Esophagus muscularis mucosa (tissue), 4 donors: ENCODE measurements around the gene RIPOR2. TPM values are rescaled to one million over a fixed set of nuclear protein-coding genes. Genes with fewer than 3 reads are reported as not detected.

Experiments
- DNase-seq: peaks from one replicate; pipeline ENCODE4 v3.0.0-alpha.2; 2017; ENCODE audit errors: extremely low spot score
- H3K27ac ChIP-seq, 4 donors: fragments of 200-600 bp; sonication (generic); replicated peaks in 1 of 4; 1 replicate in 3 of 4; 2 replicates in 1 of 4; pipeline ENCODE4 v1.5.1; 2016 to 2019; ENCODE audit warnings: mild to moderate bottlenecking in 1 of 4
- H3K27me3 ChIP-seq, 4 donors: fragments of 200-600 bp; sonication (generic); one replicate each; pipeline versions ENCODE4 v1.5.1 to v1.6.0; 2016 to 2019
- H3K36me3 ChIP-seq, 4 donors: fragments of 200-600 bp; sonication (generic); one replicate each; pipeline ENCODE4 v1.5.1; 2016 to 2019
- H3K4me1 ChIP-seq, 4 donors: fragments of 200-600 bp; sonication (generic); one replicate each; pipeline ENCODE4 v1.5.1; 2016 to 2019
- H3K4me3 ChIP-seq, 4 donors: fragments of 200-600 bp; sonication (generic); 1 replicate in 2 of 4; 2 replicates in 2 of 4; pipeline ENCODE4 v1.5.1; 2016 to 2019; ENCODE audit warnings: mild to moderate bottlenecking in 4 of 4, moderate library complexity in 1 of 4
- H3K9me3 ChIP-seq, 4 donors: fragments of 200-600 bp; sonication (generic); 1 replicate in 3 of 4; 2 replicates in 1 of 4; pipeline ENCODE4 v1.5.1; 2016 to 2019
- CTCF ChIP-seq, 3 experiments: fragments of 200-600 bp in 2 of 3; fragments of 450-650 bp in 1 of 3; sonication (generic) in 2 of 3; IDR thresholded peaks; one replicate each; pipeline ENCODE4 v1.5.1; 2017 to 2019; ENCODE audit warnings: antibody characterized with exemption in 3 of 3, mild to moderate bottlenecking in 2 of 3, moderate library complexity in 1 of 3
- EP300 ChIP-seq: sonication (generic); formaldehyde crosslinking; IDR thresholded peaks from one replicate; pipeline ENCODE4 v1.6.1; 2017; ENCODE audit warnings: antibody characterized with exemption
- POLR2A ChIP-seq: fragments of 450-650 bp; IDR thresholded peaks from one replicate; pipeline ENCODE4 v1.6.1; 2017; ENCODE audit warnings: antibody characterized with exemption, moderate library complexity, mild to moderate bottlenecking, low read depth
- POLR2AphosphoS5 ChIP-seq, 2 donors: sonication (generic); formaldehyde crosslinking; IDR thresholded peaks; one replicate each; pipeline ENCODE4 v1.6.1; 2017; ENCODE audit warnings: antibody characterized with exemption in 2 of 2
- WGBS: methylation state at CpG from one replicate; pipeline ENCODE4 v1.1.5; 2018; 5-methylcytosine and 5-hydroxymethylcytosine counted together
- intact Hi-C: fragments of 100-400 bp; cut with DNase I; formaldehyde crosslinking; loops from one replicate; pipeline ENCODE4 v1.15.1; 2023
- total RNA-seq, 4 donors: library from RNA; depleted of rRNA; stranded (reverse); fragments of >200 nt; gene quantifications; one replicate each; pipeline versions ENCODE4 v1.1.0 to v1.2.1, GENCODE V29; 2016

Gene RIPOR2
- total RNA-seq, 4 donors from 2014 or later, result 2.6 to 14.4 (median 5.1) TPM

- Histone ChIP-seq H3K27ac (no peak overlapping the region), H3K9me3 (no peaks in the 10 kb centered on the region), H3K36me3 (peaks cover 0 to 29% (median 0%) of the 10 kb centered on the region in 4 donors), H3K27me3 (no peaks in the 10 kb centered on the region), H3K4me3 (no peak overlapping the region), H3K4me1 (peaks cover 5 to 17% (median 8%) of the 10 kb centered on the region in 4 donors)
- TF ChIP-seq POLR2AphosphoS5 (IDR thresholded peaks at IDR 0.05) (no peak), CTCF (IDR thresholded peaks at IDR 0.05) (peak in 1 of 3 experiments; percentile 4)
- intact Hi-C loops, result loop anchor here (1.0 to 5.0 kb wide), 2 partner anchors 161 to 214 kb away; no protein-coding TSS in a partner anchor
- no peak for DNase-seq
- WGBS, result 73% methylated on average over 5 of the region's 5 CpGs
These were observed 79.5 kb downstream of the RIPOR2 start for GRCh38 chr6:24856246-24856599.

DNA sequence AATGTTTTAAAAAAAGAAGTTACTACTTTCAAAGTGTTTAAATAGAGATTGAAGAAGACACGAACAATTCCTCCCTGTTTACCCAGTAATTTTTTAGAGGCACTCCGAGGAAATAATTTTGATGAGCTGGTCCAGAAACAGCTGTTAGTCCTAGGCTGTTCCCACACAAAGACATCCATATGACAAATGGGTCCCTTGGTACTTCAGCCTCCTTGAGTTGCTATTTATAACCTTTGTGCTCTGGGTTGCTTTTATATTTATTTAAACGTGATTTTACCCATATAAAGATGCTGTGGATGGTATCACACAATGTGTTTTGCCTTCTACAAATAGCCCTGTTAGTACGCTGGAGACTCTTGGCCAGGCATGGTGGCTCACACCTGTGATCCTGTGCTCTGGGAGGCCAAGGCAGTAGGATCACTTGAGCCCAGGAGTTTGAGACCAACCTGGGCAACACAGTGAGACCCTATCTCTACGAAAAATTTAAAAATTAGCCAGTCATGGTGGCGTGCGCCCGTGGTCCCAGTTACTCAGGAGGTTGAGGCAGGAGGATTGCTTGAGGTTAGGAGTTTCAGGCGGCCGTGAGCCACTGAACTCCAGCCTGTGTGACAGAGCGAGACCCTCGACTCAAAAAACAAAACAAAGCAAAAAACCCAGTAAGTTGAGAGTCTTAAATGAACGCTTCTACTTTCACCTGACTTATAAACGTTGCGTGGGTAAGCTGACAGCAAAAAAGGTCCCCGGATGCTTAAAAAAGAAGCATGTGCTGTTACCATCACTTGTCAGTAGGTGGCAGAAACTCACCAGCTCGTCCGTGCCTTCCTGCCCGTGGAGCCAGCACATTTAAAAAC, 80.1 kb downstream of the RIPOR2 start:
- H3K27me3 ChIP-seq, result no peaks in the 10 kb centered on the region
- intact Hi-C loops, result loop anchor here (1.0 to 5.0 kb wide), 2 partner anchors 162 to 215 kb away; no protein-coding TSS in a partner anchor
- peak overlapping the region in 1 of 4 donors; percentile 35 for H3K27ac ChIP-seq

DNA sequence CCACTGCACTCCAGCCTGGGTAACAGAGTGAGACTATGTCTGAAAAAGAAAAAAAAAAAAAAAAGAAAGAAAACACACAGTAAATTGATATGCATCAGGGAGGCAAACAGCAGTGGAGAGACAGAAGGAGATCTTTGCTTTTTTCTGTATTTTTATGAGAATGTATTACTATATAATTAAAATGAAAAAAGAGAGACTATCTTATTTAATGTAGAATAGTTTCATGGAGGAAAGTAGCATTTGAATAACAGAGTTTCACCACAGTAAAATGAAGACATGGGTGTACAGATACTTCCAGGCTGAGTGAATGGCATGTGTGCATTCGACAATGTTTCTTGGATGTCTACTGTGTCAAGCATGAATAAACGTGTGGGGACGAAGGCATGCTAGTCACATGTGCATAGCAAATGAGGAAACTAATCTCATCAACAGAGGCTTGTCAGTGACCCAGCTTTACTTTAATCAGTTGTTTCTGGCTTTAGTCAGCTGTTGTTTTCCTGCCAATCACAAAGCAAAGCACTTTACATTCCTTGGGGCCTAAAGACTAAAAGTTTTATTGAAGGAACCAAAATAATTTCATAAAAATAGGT, 81.6 kb downstream of the RIPOR2 start:
- no peak for TF ChIP-seq POLR2A
- TF ChIP-seq POLR2AphosphoS5 (IDR thresholded peaks at IDR 0.05), result no peak
- TF ChIP-seq CTCF (IDR thresholded peaks at IDR 0.05), result no peak
- TF ChIP-seq EP300, result no peak
- 71% methylated on average over 3 of the region's 3 CpGs for WGBS
- Histone ChIP-seq H3K4me3 (no peak overlapping the region), H3K4me1 (peaks cover 5 to 17% (median 8%) of the 10 kb centered on the region in 4 donors), H3K27me3 (no peaks in the 10 kb centered on the region), H3K27ac (no peak overlapping the region), H3K36me3 (peaks cover 0 to 34% (median 0%) of the 10 kb centered on the region in 4 donors), H3K9me3 (no peaks in the 10 kb centered on the region)
- intact Hi-C loops, result no loop called here
- no peak for DNase-seq

More for the DNA sequence above, 80.1 kb downstream of the RIPOR2 start:
- peaks cover 5 to 17% (median 8%) of the 10 kb centered on the region in 4 donors for H3K4me1 ChIP-seq
- WGBS, result 32% methylated on average over 19 of the region's 19 CpGs
- DNase-seq, result no peak
- no peaks in the 10 kb centered on the region for H3K9me3 ChIP-seq
- no peak overlapping the region for H3K4me3 ChIP-seq
- peaks cover 0 to 26% (median 0%) of the 10 kb centered on the region in 4 donors for H3K36me3 ChIP-seq
- TF ChIP-seq POLR2A, result no peak
- TF ChIP-seq CTCF (IDR thresholded peaks at IDR 0.05), result peak; percentile 81 to 93 (median 83)
- peak in 1 of 2 donors; percentile 17 for TF ChIP-seq POLR2AphosphoS5 (IDR thresholded peaks at IDR 0.05)
- no peak for TF ChIP-seq EP300

DNA sequence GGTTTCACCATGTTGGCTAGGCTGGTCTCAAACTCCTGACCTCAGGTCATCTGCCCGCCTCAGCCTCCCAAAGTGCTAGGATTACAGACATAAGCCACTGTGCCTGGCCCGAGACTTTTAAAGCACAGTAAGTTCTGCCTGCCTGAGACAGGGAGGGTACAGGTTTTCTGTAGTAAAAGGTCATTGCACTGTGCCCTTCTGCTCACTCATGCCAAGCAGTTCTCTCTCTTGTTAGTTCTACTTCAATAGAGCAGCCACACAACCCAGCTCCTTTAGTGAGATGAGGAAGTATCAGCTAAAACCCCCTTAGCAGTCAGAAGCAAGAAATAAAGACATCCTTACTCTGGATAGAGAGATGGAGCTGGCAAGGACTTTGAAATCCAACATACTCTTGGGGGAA, 84.7 kb downstream of the RIPOR2 start:
- intact Hi-C loops, result no loop called here

More for the DNA sequence above, 84.7 kb downstream of the RIPOR2 start:
- Histone ChIP-seq H3K27me3 (no peaks in the 10 kb centered on the region), H3K27ac (no peak overlapping the region), H3K4me3 (no peak overlapping the region), H3K4me1 (peaks cover 0 to 5% (median 3%) of the 10 kb centered on the region in 4 donors), H3K9me3 (no peaks in the 10 kb centered on the region), H3K36me3 (peaks cover 0 to 59% (median 0%) of the 10 kb centered on the region in 4 donors)
- no peak for TF ChIP-seq POLR2A
- TF ChIP-seq CTCF (IDR thresholded peaks at IDR 0.05), result no peak
- TF ChIP-seq EP300, result no peak
- no peak for TF ChIP-seq POLR2AphosphoS5 (IDR thresholded peaks at IDR 0.05)
- 100% methylated on average over 2 of the region's 2 CpGs for WGBS
- DNase-seq, result no peak
